ENCODE results near the gene PCDHGC4.

DNA sequence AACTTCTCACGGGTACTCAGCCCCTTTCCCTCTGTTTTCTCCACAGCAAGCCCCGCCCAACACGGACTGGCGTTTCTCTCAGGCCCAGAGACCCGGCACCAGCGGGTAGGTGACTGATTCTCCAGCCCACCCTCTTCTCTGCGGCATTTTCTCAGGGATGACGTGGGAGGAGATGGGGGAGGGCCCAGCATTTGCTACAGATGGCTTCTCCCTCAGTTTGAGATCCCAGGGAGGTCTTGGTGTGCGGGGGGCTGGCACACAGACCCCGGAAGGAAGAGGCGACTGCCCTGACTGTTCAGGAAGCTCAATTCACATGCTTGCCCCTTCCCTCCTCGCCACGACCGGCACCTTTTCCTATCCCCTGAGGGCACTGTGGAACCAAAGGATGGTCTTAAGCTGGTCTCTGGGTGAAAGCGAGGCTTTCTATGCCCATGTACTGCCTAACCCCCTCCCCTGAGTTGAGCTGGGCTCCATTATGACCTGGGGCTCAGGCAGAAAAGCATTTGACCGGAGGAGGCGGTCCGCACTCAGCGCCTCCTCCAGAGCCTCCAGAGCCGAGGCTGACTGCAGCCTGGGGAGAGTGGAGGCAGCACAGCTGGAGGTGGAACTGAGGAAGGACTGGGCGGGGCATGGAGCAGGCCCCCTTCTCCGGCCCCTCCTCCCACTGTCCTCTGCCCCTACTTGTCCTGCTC, 10.1 kb downstream of the PCDHGC4 start:
- TF ChIP-seq CTCF (IDR thresholded peaks at IDR 0.05; ENCODE audit: low read depth, low read length) (no peak), EZH2phosphoT487 (IDR thresholded peaks at IDR 0.05; ENCODE audit: low read depth) (no peak)

Data from OCI-LY3 (cell line).